ENCODE measurements around the gene VDR. TPM values are rescaled to one million over a fixed set of nuclear protein-coding genes. Genes with fewer than 3 reads are reported as not detected.

VDR gene
- total and polyA plus RNA-seq, 10 donors, result 0.70 to 10.5 (median 5.7) TPM

DNA sequence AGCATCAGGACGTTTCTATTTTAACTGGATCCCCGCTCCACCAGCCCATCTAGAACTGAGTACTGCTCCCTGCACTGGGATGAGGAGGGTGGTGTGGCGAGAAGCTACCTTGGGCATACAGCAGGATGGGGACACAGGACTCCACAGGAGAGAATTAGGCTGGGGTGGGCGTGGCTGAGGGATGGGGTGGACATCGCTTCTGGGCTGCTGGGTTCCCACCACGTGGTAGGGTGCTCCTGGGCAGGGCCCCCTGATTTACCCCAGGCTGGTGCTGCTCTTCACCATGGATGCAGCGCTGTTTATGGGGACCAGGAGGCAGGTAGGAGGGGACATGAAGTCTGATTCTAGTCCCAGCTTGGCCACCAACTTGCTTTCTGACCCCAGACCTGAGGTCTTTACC is 41.9 kb downstream of the VDR start:
- DNase-seq, result peak; percentile 41
- H3K27me3 ChIP-seq (replicated peaks in 1 of 7), result no peaks in the 10 kb centered on the region
- H3K4me1 ChIP-seq, result peaks cover 0 to 7% (median 3%) of the 10 kb centered on the region in 6 donors
- TF ChIP-seq POLR2A (IDR thresholded peaks at IDR 0.05) (no peak), POLR2AphosphoS5 (IDR thresholded peaks at IDR 0.05) (no peak), CTCF (IDR thresholded peaks at IDR 0.05 in 8 of 11, conservative IDR thresholded peaks at IDR 0.05 in 3 of 11) (no peak)
- H3K36me3 ChIP-seq, result peaks cover 0 to 30% (median 0%) of the 10 kb centered on the region in 6 donors
- no peak overlapping the region for H3K4me3 ChIP-seq
- no peak overlapping the region for H3K27ac ChIP-seq
- no peaks in the 10 kb centered on the region for H3K9me3 ChIP-seq
- intact Hi-C loops (cut with DNase I; ENCODE audit: low total_unique reads), result no loop called here
- WGBS, 5 donors, result 87 to 96% (median 93%) methylated on average over 4 to 7 of the region's 7 CpGs

- no peak overlapping the region for H3K27ac ChIP-seq
- H3K4me1 ChIP-seq, result peaks cover 0 to 1% (median 0%) of the 10 kb centered on the region in 6 donors
- H3K4me3 ChIP-seq, result no peak overlapping the region
- no peak for TF ChIP-seq CTCF (IDR thresholded peaks at IDR 0.05 in 8 of 11, conservative IDR thresholded peaks at IDR 0.05 in 3 of 11)
- TF ChIP-seq POLR2A (IDR thresholded peaks at IDR 0.05), result no peak
- no peak for TF ChIP-seq POLR2AphosphoS5 (IDR thresholded peaks at IDR 0.05)
- peak; percentile 15 for DNase-seq
- no peaks in the 10 kb centered on the region for H3K9me3 ChIP-seq
- H3K27me3 ChIP-seq (replicated peaks in 1 of 7), result no peaks in the 10 kb centered on the region
- H3K36me3 ChIP-seq, result peaks cover 0 to 34% (median 0%) of the 10 kb centered on the region in 6 donors
- intact Hi-C loops (cut with DNase I; ENCODE audit: low total_unique reads), result no loop called here
- WGBS, 5 donors, result 67 to 77% (median 71%) methylated on average over 5 of the region's 5 CpGs
Observed at GRCh38 chr12:47862167-47862750, 42.5 kb downstream of the VDR start.

DNA sequence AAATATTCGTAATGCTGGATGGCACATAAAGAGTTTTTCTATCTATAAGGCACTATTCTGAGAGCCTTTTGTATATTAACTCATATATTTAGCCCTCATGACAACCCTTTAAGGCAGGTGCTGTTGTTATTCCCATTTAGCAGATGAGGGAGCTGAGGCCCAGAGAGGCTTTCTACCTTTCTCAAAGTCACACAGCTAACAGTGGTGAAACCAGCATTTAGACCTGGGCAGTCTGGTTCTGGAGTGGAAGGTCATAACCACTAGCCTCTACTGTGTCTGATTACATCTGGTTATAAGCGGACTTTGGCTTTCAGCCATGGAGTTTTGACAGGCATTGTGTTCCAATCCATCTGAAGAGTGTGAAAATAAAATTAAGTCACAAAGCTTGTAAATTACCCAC is 43.9 kb downstream of the VDR start:
- no peak for DNase-seq
- Histone ChIP-seq H3K4me1 (no peaks in the 10 kb centered on the region), H3K27me3 (replicated peaks in 1 of 7) (no peaks in the 10 kb centered on the region), H3K4me3 (no peak overlapping the region), H3K9me3 (no peaks in the 10 kb centered on the region), H3K27ac (no peak overlapping the region), H3K36me3 (peaks cover 0 to 44% (median 3%) of the 10 kb centered on the region in 6 donors)
- TF ChIP-seq CTCF (IDR thresholded peaks at IDR 0.05 in 8 of 11, conservative IDR thresholded peaks at IDR 0.05 in 3 of 11) (no peak), POLR2A (IDR thresholded peaks at IDR 0.05) (no peak), POLR2AphosphoS5 (IDR thresholded peaks at IDR 0.05) (no peak)
- intact Hi-C loops (cut with DNase I; ENCODE audit: low total_unique reads), result no loop called here
- WGBS, 5 donors, result 84 to 93% (median 87%) methylated on average over 2 of the region's 2 CpGs

- WGBS, 5 donors, result 78 to 86% (median 85%) methylated on average over 7 of the region's 7 CpGs
- TF ChIP-seq POLR2A (IDR thresholded peaks at IDR 0.05) (no peak), POLR2AphosphoS5 (IDR thresholded peaks at IDR 0.05) (no peak), CTCF (IDR thresholded peaks at IDR 0.05 in 8 of 11, conservative IDR thresholded peaks at IDR 0.05 in 3 of 11) (no peak)
- Histone ChIP-seq H3K4me1 (no peaks in the 10 kb centered on the region), H3K9me3 (no peaks in the 10 kb centered on the region), H3K27ac (no peak overlapping the region), H3K4me3 (no peak overlapping the region), H3K27me3 (replicated peaks in 1 of 7) (no peaks in the 10 kb centered on the region), H3K36me3 (peaks cover 0 to 49% (median 3%) of the 10 kb centered on the region in 6 donors)
- intact Hi-C loops (cut with DNase I; ENCODE audit: low total_unique reads), result no loop called here
- DNase-seq, result peak; percentile 4
Observed at GRCh38 chr12:47860279-47860841, 44.4 kb downstream of the VDR start.

Measured in spleen (tissue), 11 donors.